Endothelial cell of umbilical vein (primary cell): Measurements from ENCODE around the gene KIR3DL2. TPM values are rescaled to one million over a fixed set of nuclear protein-coding genes. Genes with fewer than 3 reads are reported as not detected.
"Not testable (repeated sequence)": the region's sequence is repeated elsewhere in the genome, so short reads cannot be mapped to it uniquely, and the experiment has no call there.

ENCODE experiments used
- BruUV-seq: library from RNA; stranded (reverse); fragments of 400-500 nt; replicated peaks from 2 replicates; lab custom pipeline; 2021; lab: Mats Ljungman, UMichigan
- CTCF ChIA-PET: fragments of 300-600, 350-600 bp; sonication (Branson Sonifier 250); formaldehyde crosslinking; loops from one replicate; lab custom pipeline; 2021; ENCODE audit warnings: antibody characterized with exemption, inconsistent platforms; lab: Charles Lee
- POLR2A ChIA-PET: fragments of 300-600, 350-600 bp; sonication (Branson Sonifier 250); formaldehyde crosslinking; loops from one replicate; lab custom pipeline; 2021; ENCODE audit warnings: antibody characterized with exemption, inconsistent platforms; lab: Charles Lee
- DNase-seq: peaks from one replicate; pipeline ENCODE4 v3.0.0-alpha.2; 2011; ENCODE audit warnings: low read depth, low spot score
- FAIRE-seq: peaks from 2 replicates; lab custom pipeline; 2011; peaks lifted over from hg19 to GRCh38; lab: Jason Lieb, UNC
- H2AFZ ChIP-seq: 2 replicates; pipeline ENCODE4 v1.6.0; 2012; ENCODE audit warnings: low read depth, low read length, control low read depth, inconsistent platforms
- H3K27ac ChIP-seq: 2 replicates; pipeline ENCODE4 v1.5.1; 2011; ENCODE audit warnings: low read depth, mild to moderate bottlenecking, control low read depth, low read length, moderate library complexity; ENCODE audit not compliant: insufficient read depth
- H3K27me3 ChIP-seq, 2 experiments: 2 replicates each; pipeline versions ENCODE4 v1.6.0 to v1.6.1; 2011; ENCODE audit warnings: low read length in 2 of 2, mixed read lengths in 1 of 2; ENCODE audit not compliant: control insufficient read depth in 2 of 2, insufficient read depth in 2 of 2
- H3K36me3 ChIP-seq, 2 experiments: 2 replicates in 1 of 2; 3 replicates in 1 of 2; pipeline ENCODE4 v1.5.1; 2011; ENCODE audit warnings: low read length in 2 of 2, mild to moderate bottlenecking in 1 of 2, moderate library complexity in 1 of 2; ENCODE audit not compliant: control insufficient read depth in 2 of 2, insufficient read depth in 2 of 2; ENCODE audit errors: extremely low read depth in 1 of 2
- H3K4me1 ChIP-seq: 3 replicates; pipeline ENCODE4 v1.5.1; 2011; ENCODE audit warnings: mild to moderate bottlenecking, low read length; ENCODE audit not compliant: control insufficient read depth, insufficient read depth; ENCODE audit errors: extremely low read depth
- H3K4me2 ChIP-seq: 2 replicates; pipeline ENCODE4 v1.6.1; 2011; ENCODE audit warnings: low read length, control low read depth, mixed read lengths; ENCODE audit not compliant: insufficient read depth
- H3K4me3 ChIP-seq, 3 experiments: fragments of 200-600 bp in 1 of 3; sonication (generic), shearing (Covaris generic) in 1 of 3; replicated peaks in 1 of 3; 2 replicates each; pipeline ENCODE4 v1.5.1; 2011 to 2016; ENCODE audit warnings: control low read depth in 3 of 3, low read length in 3 of 3, mild to moderate bottlenecking in 2 of 3, inconsistent platforms in 1 of 3, low read depth in 1 of 3, moderate library complexity in 1 of 3; ENCODE audit not compliant: insufficient read depth in 1 of 3
- H3K79me2 ChIP-seq: 2 replicates; pipeline ENCODE4 v1.6.0; 2012; ENCODE audit warnings: low read length, inconsistent platforms; ENCODE audit not compliant: control insufficient read depth, insufficient read depth
- H3K9ac ChIP-seq: replicated peaks from 2 replicates; pipeline ENCODE3; 2011; ENCODE audit warnings: low read length, control low read depth; ENCODE audit not compliant: insufficient read depth; ENCODE audit errors: extremely low read depth
- H3K9me1 ChIP-seq: replicated peaks from 3 replicates; pipeline ENCODE4 v1.6.0; 2011; ENCODE audit warnings: mild to moderate bottlenecking, low read length; ENCODE audit not compliant: control insufficient read depth, insufficient read depth; ENCODE audit errors: extremely low read depth
- H3K9me3 ChIP-seq: replicated peaks from 2 replicates; pipeline ENCODE4 v1.5.1; 2012; ENCODE audit warnings: low read length, inconsistent platforms; ENCODE audit not compliant: control insufficient read depth, insufficient read depth
- H4K20me1 ChIP-seq: replicated peaks from 2 replicates; pipeline ENCODE3; 2011; ENCODE audit warnings: mild to moderate bottlenecking, low read length; ENCODE audit not compliant: control insufficient read depth, insufficient read depth; ENCODE audit errors: extremely low read depth
- CTCF ChIP-seq, 2 donors: IDR thresholded peaks; 1 replicate in 1 of 2; 2 replicates in 1 of 2; pipeline ENCODE4 v1.5.1; 2011; ENCODE audit warnings: low read length in 2 of 2, mild to moderate bottlenecking in 2 of 2, moderate library complexity in 2 of 2, control low read depth in 1 of 2, inconsistent platforms in 1 of 2, low read depth in 1 of 2; ENCODE audit not compliant: insufficient read depth in 1 of 2; ENCODE audit errors: extremely low read depth in 1 of 2
- EZH2 ChIP-seq: IDR thresholded peaks from 2 replicates; pipeline ENCODE4 v1.6.1; 2012; ENCODE audit warnings: borderline replicate concordance, low read depth, mild to moderate bottlenecking, moderate library complexity, low read length, inconsistent platforms; ENCODE audit not compliant: severe bottlenecking
- FOS ChIP-seq: IDR thresholded peaks from 2 replicates; pipeline ENCODE4 v1.6.1; 2011; ENCODE audit warnings: mild to moderate bottlenecking, low read length, moderate library complexity, borderline replicate concordance; ENCODE audit not compliant: insufficient read depth
- GATA2 ChIP-seq: IDR thresholded peaks from 2 replicates; pipeline ENCODE4 v1.7.0; 2011; ENCODE audit warnings: low read depth, mild to moderate bottlenecking, moderate library complexity, mixed read lengths, low read length; ENCODE audit not compliant: insufficient read length, insufficient read depth
- MAX ChIP-seq: IDR thresholded peaks from 2 replicates; pipeline ENCODE4 v1.6.1; 2011; ENCODE audit not compliant: insufficient read depth, insufficient read length
- MYC ChIP-seq: IDR thresholded peaks from one replicate; pipeline ENCODE4 v1.6.1; 2011; ENCODE audit warnings: mild to moderate bottlenecking, low read depth, low read length
- POLR2A ChIP-seq: IDR thresholded peaks from 2 replicates; pipeline ENCODE4 v1.6.1; 2012; ENCODE audit warnings: low read depth, mild to moderate bottlenecking, control low read depth, low read length
- POLR2AphosphoS5 ChIP-seq: IDR thresholded peaks from 2 replicates; pipeline ENCODE4 v1.6.1; 2012; ENCODE audit warnings: low read depth, mild to moderate bottlenecking, control low read depth, low read length, moderate library complexity; ENCODE audit not compliant: insufficient read depth
- dilution Hi-C: fragments of 300-500 bp; cut with MboI; formaldehyde crosslinking; loops from one replicate; pipeline ENCODE4 v1.15.0; 2019; ENCODE audit warnings: low sequenced_read_pairs; ENCODE audit not compliant: extremely low pct_ligation_motif_present
- intact Hi-C: fragments of 100-400 bp; cut with micrococcal nuclease; formaldehyde crosslinking; loops from one replicate; pipeline ENCODE4 v1.10.0; 2022
- polyA plus RNA-seq, 4 experiments: library from polyadenylated mRNA; depleted of rRNA in 3 of 4; stranded (reverse) in 3 of 4; unstranded in 1 of 4; fragments of >200 nt; gene quantifications; 2 replicates each; pipeline versions ENCODE4 v1.2.1 to v1.2.3, GENCODE V29; 2011 to 2012; ENCODE audit warnings: missing spikeins in 1 of 4
- total RNA-seq: library from RNA; stranded (reverse); gene quantifications from 2 replicates; pipeline ENCODE4 v1.2.3, GENCODE V29; 2021

The KIR3DL2 gene
- total and polyA plus RNA-seq, 2 donors (not counting 3 experiments of a cell fraction or from before 2014, with no cell fraction given) = not detected

- CTCF ChIA-PET = interaction anchor here (1.0 kb wide), 1 partner anchor 19 kb away, joined by 3 read pairs; no protein-coding TSS in a partner anchor
- BruUV-seq, H3K4me3 ChIP-seq, H3K4me1 ChIP-seq, H3K9ac ChIP-seq, intact Hi-C loops, DNase-seq, POLR2A ChIA-PET, H3K4me2 ChIP-seq, FAIRE-seq, H4K20me1 ChIP-seq, H3K27me3 ChIP-seq, H3K9me1 ChIP-seq, H3K9me3 ChIP-seq, H3K36me3 ChIP-seq, dilution Hi-C loops, H2AFZ ChIP-seq, H3K27ac ChIP-seq, H3K79me2 ChIP-seq: not testable (repeated sequence)
Measured at GRCh38 chr19:54901153-54901552, 50.9 kb downstream of the KIR3DL2 start.

DNA sequence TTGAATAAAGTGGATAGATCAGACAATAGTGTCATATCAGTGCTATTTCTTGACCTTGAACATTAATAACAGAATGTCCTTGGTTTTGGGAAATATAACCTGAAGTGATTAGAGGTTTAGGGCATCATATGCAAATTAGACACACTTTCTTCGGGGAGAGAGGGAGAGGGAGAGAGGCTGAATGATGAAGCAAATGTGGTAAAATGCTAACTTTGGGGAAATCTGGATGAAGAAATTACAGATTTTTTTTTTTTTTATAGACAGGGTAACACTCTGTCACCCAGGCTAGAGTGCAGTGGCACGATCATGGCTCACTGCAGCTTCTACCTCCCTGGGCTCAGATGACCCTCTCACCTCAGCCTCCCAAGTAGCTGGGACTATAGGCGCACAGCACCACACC, 51.8 kb downstream of the KIR3DL2 start:
- H3K9ac ChIP-seq = no peak overlapping the region
- no peaks in the 10 kb centered on the region for H3K9me1 ChIP-seq
- H3K79me2 ChIP-seq = no peaks in the 10 kb centered on the region
- FAIRE-seq (no peak), DNase-seq (no peak)
- intact Hi-C loops (no loop called here), dilution Hi-C loops (no loop called here)
- H3K4me3 ChIP-seq = no peak overlapping the region
- ChIA-PET CTCF (interaction anchor here (0.7 to 1.0 kb wide), 2 partner anchors 20 to 21 kb away, joined by 3 to 4 read pairs; no protein-coding TSS in a partner anchor), POLR2A (no interaction called here)
- BruUV-seq = no TSS peak
- H3K27me3 ChIP-seq = no peaks in the 10 kb centered on the region
- H3K36me3 ChIP-seq = no peaks in the 10 kb centered on the region
- no peak for TF ChIP-seq FOS
- no peak for TF ChIP-seq GATA2
- TF ChIP-seq EZH2 = no peak
- no peak for TF ChIP-seq MAX
- TF ChIP-seq MYC = no peak
- TF ChIP-seq POLR2A = no peak
- no peak for TF ChIP-seq CTCF (IDR thresholded peaks at IDR 0.05; ENCODE audit: extremely low read depth in 1 of 2, insufficient read depth in 1 of 2, low read depth in 1 of 2, low read length in 2 of 2)
- TF ChIP-seq POLR2AphosphoS5 = no peak
- H3K4me1 ChIP-seq = no peaks in the 10 kb centered on the region
- no peak overlapping the region for H2AFZ ChIP-seq
- H3K27ac ChIP-seq = no peak overlapping the region
- H4K20me1 ChIP-seq = no peaks in the 10 kb centered on the region
- no peaks in the 10 kb centered on the region for H3K9me3 ChIP-seq
- H3K4me2 ChIP-seq = no peak overlapping the region
